HG03064 (cell line): ENCODE measurements around the gene ABHD6.
"Not testable (repeated sequence)": the region's sequence is repeated elsewhere in the genome, so short reads cannot be mapped to it uniquely, and the experiment has no call there.

Source experiments
- ATAC-seq: cut with Tn5 transposase; IDR thresholded peaks from one replicate; pipeline ENCODE4 v1.9.1; 2021; ENCODE audit warnings: low read depth; ENCODE audit not compliant: unreplicated experiment

The ABHD6 gene

DNA sequence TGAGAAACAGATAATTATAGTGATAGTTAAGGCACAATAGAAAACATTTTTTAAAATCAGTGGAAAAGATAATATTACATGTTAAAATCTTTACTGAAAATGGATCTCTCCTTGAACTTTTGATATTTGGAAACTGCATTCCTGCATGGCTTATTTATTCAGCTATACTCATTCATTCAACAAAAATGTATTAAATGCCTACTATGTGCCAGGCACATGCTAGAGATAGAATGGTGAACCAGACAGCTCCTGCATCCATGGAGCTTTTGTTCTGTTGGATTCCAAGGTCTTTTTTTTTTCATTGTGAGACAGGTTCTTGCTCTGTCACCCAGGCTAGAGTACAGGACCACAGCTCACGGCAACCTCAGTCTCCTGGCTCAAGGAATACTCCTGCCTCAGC is 99.6 kb downstream of the ABHD6 start:
- no peak for ATAC-seq

DNA sequence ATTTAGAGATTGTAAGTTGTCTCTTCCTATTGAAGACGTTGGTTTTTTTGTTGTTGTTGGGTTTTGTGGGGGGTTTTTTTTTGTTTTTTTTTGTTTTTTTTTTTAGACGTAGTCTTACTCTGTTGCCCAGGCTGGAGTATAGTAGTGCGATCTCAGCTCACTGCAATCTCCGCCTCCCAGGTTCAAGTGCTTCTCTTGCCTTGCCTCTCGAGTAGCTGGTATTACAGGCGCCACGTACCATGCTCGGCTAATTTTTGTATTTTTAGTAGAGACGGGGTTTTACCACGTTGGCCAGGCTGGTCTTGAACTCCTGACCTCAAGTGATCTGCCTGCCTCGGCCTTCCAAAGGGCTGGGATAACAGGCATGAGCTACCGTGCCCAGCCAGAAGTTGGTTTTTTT is 101.6 kb downstream of the ABHD6 start:
- not testable (repeated sequence) for ATAC-seq

DNA sequence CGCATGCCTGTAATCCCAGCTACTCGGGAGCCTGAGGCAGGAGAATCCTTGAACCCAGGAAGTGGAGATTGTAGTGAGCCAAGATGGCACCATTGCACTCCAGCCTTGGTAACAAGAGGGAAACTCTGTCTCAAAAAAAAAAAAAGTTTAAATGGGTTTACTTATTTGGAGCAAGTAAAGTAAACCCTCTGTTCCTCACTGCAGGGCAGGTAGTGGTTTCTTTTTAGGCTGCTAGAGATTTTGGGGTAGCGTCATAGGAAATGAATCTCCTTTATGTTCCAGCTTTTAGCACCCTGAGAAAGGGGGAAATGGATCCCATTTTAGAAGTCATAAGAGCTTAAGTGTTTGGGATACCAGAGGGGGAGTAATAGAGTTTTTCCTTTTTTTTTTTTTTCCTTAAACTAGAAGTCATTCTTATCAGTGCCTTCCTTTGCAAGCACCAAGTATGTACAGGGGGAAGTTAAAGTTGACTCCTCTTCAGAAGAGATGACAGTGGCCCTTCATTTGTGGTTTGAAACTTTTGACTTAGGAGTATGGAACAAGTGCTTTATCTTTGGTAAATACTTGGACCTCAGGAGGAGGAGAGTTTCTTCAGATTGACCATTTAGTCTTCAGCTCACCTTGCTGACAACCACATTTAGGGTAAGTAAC is 103.1 kb downstream of the ABHD6 start:
- ATAC-seq = no peak

DNA sequence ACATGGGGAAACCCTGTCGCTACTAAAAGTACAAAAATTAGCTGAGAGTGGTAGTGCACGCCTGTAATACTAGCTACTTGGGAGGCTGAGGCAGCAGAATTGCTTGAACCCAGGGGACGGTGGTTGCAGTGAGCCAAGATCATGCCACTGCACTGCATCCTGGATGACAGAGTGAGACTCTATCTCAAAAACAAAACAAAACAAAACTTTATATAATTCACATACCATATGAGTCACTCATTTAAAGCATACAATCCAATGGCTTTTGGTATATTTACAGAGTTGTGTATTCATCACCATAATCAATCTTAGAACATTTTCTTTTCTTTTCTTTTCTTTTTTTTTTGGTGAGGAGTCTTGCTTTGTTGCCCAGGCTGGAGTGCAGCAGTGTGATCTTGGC is 103.8 kb downstream of the ABHD6 start:
- ATAC-seq = no peak

- no peak for ATAC-seq
Measured at GRCh38 chr3:58342676-58343075, 105.1 kb downstream of the ABHD6 start.
